WTC11 (cell line): ENCODE results near the gene SCN8A. TPM values are rescaled to one million over a fixed set of nuclear protein-coding genes. Genes with fewer than 3 reads are reported as not detected.

ENCODE experiments used
- ATAC-seq: fragments of 200-7000 bp; cut with Tn5 transposase; 2 replicates; pipeline ENCODE4 v1.10.0; 2021; ENCODE audit warnings: mild to moderate bottlenecking, moderate library complexity
- CTCF ChIA-PET: fragments of 300-600 bp; sonication (Branson Sonifier 250); formaldehyde crosslinking; loops from one replicate; lab custom pipeline; 2021; ENCODE audit warnings: antibody characterized with exemption; lab: Charles Lee
- POLR2A ChIA-PET: fragments of 350-600 bp; sonication (Branson Sonifier 250); formaldehyde crosslinking; loops from one replicate; lab custom pipeline; 2021; ENCODE audit warnings: antibody characterized with exemption; lab: Charles Lee
- DNase-seq: peaks from one replicate; pipeline ENCODE4 v3.0.0; 2021; ENCODE audit warnings: low spot score
- H3K27ac Mint-ChIP-seq: 2 replicates; pipeline ENCODE4 v1.8.0; 2021; ENCODE audit warnings: mixed read lengths
- H3K27me3 Mint-ChIP-seq: 2 replicates; pipeline ENCODE4 v1.8.0; 2021; ENCODE audit warnings: low read depth, mild to moderate bottlenecking, moderate library complexity, mixed read lengths
- H3K36me3 Mint-ChIP-seq: 2 replicates; pipeline ENCODE4 v1.8.0; 2021; ENCODE audit warnings: mixed read lengths
- H3K4me1 Mint-ChIP-seq: 2 replicates; pipeline ENCODE4 v1.8.0; 2022; ENCODE audit warnings: mixed read lengths
- H3K4me3 Mint-ChIP-seq: 2 replicates; pipeline ENCODE4 v1.8.0; 2021; ENCODE audit warnings: mild to moderate bottlenecking, moderate library complexity, mixed read lengths
- H3K9me3 Mint-ChIP-seq: 2 replicates; pipeline ENCODE4 v1.8.0; 2021; ENCODE audit warnings: mixed read lengths
- ATF1 ChIP-seq: sonication (generic); formaldehyde crosslinking; IDR thresholded peaks from 2 replicates; pipeline ENCODE4 v1.8.1; 2023; ENCODE audit warnings: mild to moderate bottlenecking, moderate library complexity, missing genetic modification reagents
- CDX4 ChIP-seq: fragments of 250-450 bp; sonication (Bioruptor Pico); IDR thresholded peaks from 2 replicates; pipeline ENCODE4 v1.9.0; 2021; ENCODE audit warnings: moderate library complexity, mild to moderate bottlenecking, inconsistent platforms, borderline replicate concordance
- ESRRA ChIP-seq: sonication (generic); formaldehyde crosslinking; IDR thresholded peaks from 2 replicates; pipeline ENCODE4 v1.8.1; 2022; ENCODE audit warnings: mild to moderate bottlenecking, missing genetic modification reagents, borderline replicate concordance
- ETV6 ChIP-seq: sonication (generic); formaldehyde crosslinking; IDR thresholded peaks from 2 replicates; pipeline ENCODE4 v1.8.1; 2022; ENCODE audit warnings: mild to moderate bottlenecking, missing genetic modification reagents
- FOXP1 ChIP-seq: sonication (generic); formaldehyde crosslinking; IDR thresholded peaks from 2 replicates; pipeline ENCODE4 v1.8.0; 2022; ENCODE audit warnings: missing genetic modification reagents, mild to moderate bottlenecking, moderate library complexity, borderline replicate concordance
- GRHL2 ChIP-seq: fragments of 250-450 bp; sonication (Bioruptor Pico); IDR thresholded peaks from 2 replicates; pipeline ENCODE4 v1.8.0; 2022; ENCODE audit warnings: mild to moderate bottlenecking, moderate library complexity; ENCODE audit not compliant: insufficient replicate concordance, severe bottlenecking
- IRF2 ChIP-seq: sonication (generic); formaldehyde crosslinking; IDR thresholded peaks from 2 replicates; pipeline ENCODE4 v1.8.0; 2022; ENCODE audit warnings: low read depth, missing genetic modification reagents, borderline replicate concordance
- NFATC4 ChIP-seq: fragments of 250-450 bp; sonication (Bioruptor Pico); IDR thresholded peaks from 2 replicates; pipeline ENCODE4 v1.9.0; 2021; ENCODE audit warnings: mild to moderate bottlenecking
- OVOL2 ChIP-seq: fragments of 250-450 bp; sonication (Bioruptor Pico); IDR thresholded peaks from 2 replicates; pipeline ENCODE4 v1.9.0; 2021; ENCODE audit warnings: mild to moderate bottlenecking, borderline replicate concordance
- SP1 ChIP-seq: sonication (generic); formaldehyde crosslinking; conservative IDR thresholded peaks from 2 replicates; pipeline ENCODE4 v1.8.1; 2022; ENCODE audit warnings: missing genetic modification reagents
- STAT6 ChIP-seq: sonication (generic); formaldehyde crosslinking; conservative IDR thresholded peaks from 2 replicates; pipeline ENCODE4 v1.8.1; 2023; ENCODE audit warnings: mild to moderate bottlenecking, low read depth, missing genetic modification reagents, moderate library complexity
- USF2 ChIP-seq: sonication (generic); formaldehyde crosslinking; IDR thresholded peaks from 2 replicates; pipeline ENCODE4 v1.8.1; 2023; ENCODE audit warnings: mild to moderate bottlenecking, missing genetic modification reagents, moderate library complexity
- ZBTB21 ChIP-seq: sonication (generic); formaldehyde crosslinking; IDR thresholded peaks from 2 replicates; pipeline ENCODE4 v1.8.1; 2023; ENCODE audit warnings: mild to moderate bottlenecking, missing genetic modification reagents, borderline replicate concordance
- ZMAT4 ChIP-seq: fragments of 250-450 bp; sonication (Bioruptor Pico); IDR thresholded peaks from 2 replicates; pipeline ENCODE4 v1.9.0; 2021; ENCODE audit warnings: mild to moderate bottlenecking
- ZNF263 ChIP-seq: sonication (generic); formaldehyde crosslinking; IDR thresholded peaks from 2 replicates; pipeline ENCODE4 v1.8.1; 2022; ENCODE audit warnings: low read depth, mild to moderate bottlenecking, moderate library complexity, missing genetic modification reagents
- ZNF423 ChIP-seq: fragments of 250-450 bp; sonication (Bioruptor Pico); IDR thresholded peaks from 2 replicates; pipeline ENCODE4 v2.1.2; 2022; ENCODE audit warnings: mild to moderate bottlenecking, moderate library complexity
- ZNF512 ChIP-seq: sonication (generic); formaldehyde crosslinking; IDR thresholded peaks from 2 replicates; pipeline ENCODE4 v1.8.1; 2022; ENCODE audit warnings: missing genetic modification reagents, borderline replicate concordance
- ZNF532 ChIP-seq: fragments of 250-450 bp; sonication (Bioruptor Pico); IDR thresholded peaks from 2 replicates; pipeline ENCODE4 v1.9.0; 2021; ENCODE audit warnings: mild to moderate bottlenecking, borderline replicate concordance
- total RNA-seq: library from RNA; stranded (reverse); gene quantifications from 3 replicates; pipeline ENCODE4 v1.2.3, GENCODE V29; 2021

SCN8A gene
- total RNA-seq, 1 experiment from 2014 or later = 14.4 TPM

GRCh38 chr12:51669996-51670395 lies 79.0 kb downstream of the SCN8A start (continued):
- TF ChIP-seq USF2 (CRISPR knock-in tag) (no peak), ZMAT4 (CRISPR knock-in tag) (no peak)

GRCh38 chr12:51672334-51672733 lies 81.3 kb downstream of the SCN8A start:
- Mint-ChIP-seq H3K9me3 (no peaks in the 10 kb centered on the region), H3K27ac (no peak overlapping the region), H3K27me3 (no peaks in the 10 kb centered on the region), H3K4me3 (no peak overlapping the region), H3K36me3 (no peaks in the 10 kb centered on the region), H3K4me1 (peaks cover 21% of the 10 kb centered on the region)
- ATAC-seq (no peak), DNase-seq (no peak)
- ChIA-PET POLR2A (no interaction called here), CTCF (no interaction called here)
- no peak for TF ChIP-seq OVOL2 (CRISPR knock-in tag)
- no peak for TF ChIP-seq ZNF263 (CRISPR knock-in tag)
- no peak for TF ChIP-seq STAT6
- TF ChIP-seq ETV6 (CRISPR knock-in tag) = no peak
- TF ChIP-seq ATF1 (CRISPR knock-in tag) = no peak
- no peak for TF ChIP-seq ZNF512 (CRISPR knock-in tag)
- no peak for TF ChIP-seq CDX4
- no peak for TF ChIP-seq SP1 (CRISPR knock-in tag)
- no peak for TF ChIP-seq ZBTB21 (CRISPR knock-in tag)
- TF ChIP-seq NFATC4 (CRISPR knock-in tag) = no peak
- TF ChIP-seq FOXP1 (CRISPR knock-in tag) = no peak
- no peak for TF ChIP-seq ZNF532 (CRISPR knock-in tag)
- TF ChIP-seq ESRRA (CRISPR knock-in tag) = no peak
- no peak for TF ChIP-seq GRHL2 (CRISPR knock-in tag)
- no peak for TF ChIP-seq IRF2 (CRISPR knock-in tag)
- TF ChIP-seq ZNF423 = no peak
